HepG2 (cell line): ENCODE data around the gene COA3. TPM values are rescaled to one million over a fixed set of nuclear protein-coding genes. Genes with fewer than 3 reads are reported as not detected.

ENCODE experiments used
- ARNT2 ChIP-seq: sonication (generic); formaldehyde crosslinking; IDR thresholded peaks from 2 replicates; pipeline ENCODE4 v1.8.0; 2022; ENCODE audit warnings: mild to moderate bottlenecking, low read depth, missing genetic modification reagents, moderate library complexity
- BORCS8-MEF2B ChIP-seq: sonication (generic); formaldehyde crosslinking; IDR thresholded peaks from 2 replicates; pipeline ENCODE4 v1.8.0; 2022; ENCODE audit warnings: mild to moderate bottlenecking, missing genetic modification reagents
- CCDC6 ChIP-seq: sonication (generic); formaldehyde crosslinking; IDR thresholded peaks from 2 replicates; pipeline ENCODE4 v1.8.1; 2022; ENCODE audit warnings: mild to moderate bottlenecking, missing genetic modification reagents, moderate library complexity
- ELF3 ChIP-seq: IDR thresholded peaks from 2 replicates; pipeline ENCODE4 v1.6.1; 2016; ENCODE audit warnings: missing genetic modification reagents, missing compliant biosample characterization
- JUND ChIP-seq: sonication (generic); formaldehyde crosslinking; IDR thresholded peaks from 2 replicates; pipeline ENCODE4 v1.8.0; 2022; ENCODE audit warnings: mild to moderate bottlenecking, missing genetic modification reagents
- KLF11 ChIP-seq: IDR thresholded peaks from 2 replicates; pipeline ENCODE4 v1.6.1; 2016; ENCODE audit warnings: missing compliant biosample characterization
- LRRFIP1 ChIP-seq: sonication (generic); formaldehyde crosslinking; conservative IDR thresholded peaks from 2 replicates; pipeline ENCODE4 v1.4.0; 2020; ENCODE audit warnings: missing genetic modification reagents
- MYPOP ChIP-seq: sonication (generic); formaldehyde crosslinking; IDR thresholded peaks from 2 replicates; pipeline ENCODE4 v1.8.1; 2023; ENCODE audit warnings: mild to moderate bottlenecking, moderate library complexity, missing genetic modification reagents
- NAIF1 ChIP-seq: sonication (generic); formaldehyde crosslinking; IDR thresholded peaks from 2 replicates; pipeline ENCODE4 v1.5.0; 2020; ENCODE audit warnings: mild to moderate bottlenecking, missing genetic modification reagents, borderline replicate concordance
- NFE2 ChIP-seq: sonication (generic); formaldehyde crosslinking; IDR thresholded peaks from 2 replicates; pipeline ENCODE4 v1.4.0; 2020; ENCODE audit warnings: missing genetic modification reagents
- NFE2L2 ChIP-seq: fragments of 150-350 bp; IDR thresholded peaks from 2 replicates; pipeline ENCODE4 v1.6.1; 2014; ENCODE audit warnings: low read length
- PHF5A ChIP-seq: IDR thresholded peaks from one replicate; pipeline ENCODE4 v1.6.1; 2018; ENCODE audit warnings: low read depth, missing genetic modification reagents; ENCODE audit not compliant: unreplicated experiment
- POGK ChIP-seq: sonication (generic); formaldehyde crosslinking; conservative IDR thresholded peaks from 2 replicates; pipeline ENCODE4 v1.8.0; 2022; ENCODE audit warnings: mild to moderate bottlenecking, moderate library complexity, missing genetic modification reagents
- SRF ChIP-seq: IDR thresholded peaks from 2 replicates; pipeline ENCODE4 v1.6.1; 2011; ENCODE audit warnings: mild to moderate bottlenecking, low read depth, low read length, moderate library complexity
- ZKSCAN8 ChIP-seq: IDR thresholded peaks from 2 replicates; pipeline ENCODE4 v1.6.1; 2016; ENCODE audit warnings: borderline replicate concordance, missing genetic modification reagents, missing compliant biosample characterization
- ZNF160 ChIP-seq: sonication (generic); formaldehyde crosslinking; IDR thresholded peaks from 2 replicates; pipeline ENCODE4 v1.8.0; 2022; ENCODE audit warnings: mild to moderate bottlenecking, inconsistent platforms, missing genetic modification reagents
- ZNF264 ChIP-seq: sonication (generic); formaldehyde crosslinking; IDR thresholded peaks from 2 replicates; pipeline ENCODE4 v1.4.0; 2020; ENCODE audit warnings: missing genetic modification reagents
- ZNF326 ChIP-seq: sonication (generic); formaldehyde crosslinking; IDR thresholded peaks from 2 replicates; pipeline ENCODE4 v1.4.0; 2020; ENCODE audit warnings: missing genetic modification reagents, borderline replicate concordance
- ZNF430 ChIP-seq: sonication (generic); formaldehyde crosslinking; IDR thresholded peaks from 2 replicates; pipeline ENCODE4 v1.9.0; 2021; ENCODE audit warnings: mild to moderate bottlenecking, missing genetic modification reagents
- ZSCAN31 ChIP-seq: sonication (generic); formaldehyde crosslinking; IDR thresholded peaks from 2 replicates; pipeline ENCODE4 v1.5.0; 2020; ENCODE audit warnings: low read depth, mild to moderate bottlenecking, missing genetic modification reagents
- polyA plus RNA-seq, 8 experiments: library from polyadenylated mRNA; depleted of rRNA in 3 of 8; stranded (reverse) in 7 of 8; unstranded in 1 of 8; fragments of >200 nt; fragmentation: Illumina TruSeq in 4 of 8; extraction: Trizol in 4 of 8; gene quantifications; 2 replicates each; pipeline versions ENCODE4 v1.2.1 to v1.2.3, GENCODE V29; 2011 to 2016; ENCODE audit warnings: low read depth in 4 of 8, missing spikeins in 1 of 8, mixed read lengths in 1 of 8; ENCODE audit not compliant: insufficient read depth in 1 of 8
- total RNA-seq, 5 experiments: library from RNA; depleted of rRNA; stranded (reverse); fragments of >200 nt; fragmentation: Illumina TruSeq; extraction: Trizol; gene quantifications; 2 replicates each; pipeline ENCODE4 v1.2.3, GENCODE V29; 2016; ENCODE audit warnings: low read depth in 1 of 5
- TF ChIP-seq, protein P1 (sequence below): sonication (generic); formaldehyde crosslinking; IDR thresholded peaks from 2 replicates; pipeline ENCODE4 v1.8.0; 2022; ENCODE audit warnings: missing genetic modification reagents, mild to moderate bottlenecking, inconsistent platforms, borderline replicate concordance
- TF ChIP-seq, protein P2 (sequence below): sonication (generic); formaldehyde crosslinking; IDR thresholded peaks from 2 replicates; pipeline ENCODE4 v1.4.0; 2020; ENCODE audit warnings: low read depth, mild to moderate bottlenecking, missing genetic modification reagents

COA3 gene
- total and polyA plus RNA-seq, 2 of the 13 experiments (the other 11 are each of a cell fraction or from before 2014, with no cell fraction given): 133 to 202 TPM

- TF ChIP-seq ZNF160 (CRISPR knock-in tag): peak; percentile 89; the same call in 1 of the 2 replicates
- TF ChIP-seq NAIF1 (CRISPR knock-in tag): peak; percentile 73
- TF ChIP-seq, protein P1, sequence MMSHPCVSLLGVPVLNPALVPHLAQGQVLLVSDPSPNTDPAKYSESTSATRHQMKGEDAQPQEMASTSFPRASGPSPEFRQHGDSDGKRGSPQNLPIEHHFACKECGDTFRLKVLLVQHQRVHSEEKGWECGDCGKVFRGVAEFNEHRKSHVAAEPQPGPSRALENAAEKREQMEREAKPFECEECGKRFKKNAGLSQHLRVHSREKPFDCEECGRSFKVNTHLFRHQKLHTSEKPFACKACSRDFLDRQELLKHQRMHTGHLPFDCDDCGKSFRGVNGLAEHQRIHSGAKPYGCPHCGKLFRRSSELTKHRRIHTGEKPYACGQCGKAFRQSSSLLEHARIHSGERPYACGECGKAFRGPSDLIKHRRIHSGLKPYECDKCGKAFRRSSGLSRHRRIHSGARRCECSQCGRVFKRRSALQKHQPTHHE (CRISPR knock-in tag): peak; percentile 84
- TF ChIP-seq NFE2 (CRISPR knock-in tag): no peak; the same call in 1 of the 2 replicates
- peak; percentile 64; the same call in 1 of the 2 replicates for TF ChIP-seq JUND (CRISPR knock-in tag)
- no peak for TF ChIP-seq NFE2L2
- peak; percentile 33; the same call in 1 of the 2 replicates for TF ChIP-seq CCDC6 (CRISPR knock-in tag)
- peak; percentile 87; the same call in 1 of the 2 replicates for TF ChIP-seq POGK
- peak; percentile 62 for TF ChIP-seq ELF3 (CRISPR knock-in tag)
- peak; percentile 73; the same call in 1 of the 2 replicates for TF ChIP-seq KLF11 (CRISPR knock-in tag)
- TF ChIP-seq ZNF264 (CRISPR knock-in tag): peak; percentile 91; the same call in 1 of the 2 replicates
- TF ChIP-seq ZNF326 (CRISPR knock-in tag): 0 out of 2 replicates have a peak, but pooled peaks have one; percentile 14
- TF ChIP-seq LRRFIP1 (CRISPR knock-in tag): no peak
- peak; percentile 91 for TF ChIP-seq ZKSCAN8 (CRISPR knock-in tag)
- TF ChIP-seq BORCS8-MEF2B (CRISPR knock-in tag): peak; percentile 76; the same call in 1 of the 2 replicates
- TF ChIP-seq, protein P2, sequence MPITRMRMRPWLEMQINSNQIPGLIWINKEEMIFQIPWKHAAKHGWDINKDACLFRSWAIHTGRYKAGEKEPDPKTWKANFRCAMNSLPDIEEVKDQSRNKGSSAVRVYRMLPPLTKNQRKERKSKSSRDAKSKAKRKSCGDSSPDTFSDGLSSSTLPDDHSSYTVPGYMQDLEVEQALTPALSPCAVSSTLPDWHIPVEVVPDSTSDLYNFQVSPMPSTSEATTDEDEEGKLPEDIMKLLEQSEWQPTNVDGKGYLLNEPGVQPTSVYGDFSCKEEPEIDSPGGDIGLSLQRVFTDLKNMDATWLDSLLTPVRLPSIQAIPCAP (CRISPR knock-in tag): peak; percentile 70; the same call in 1 of the 2 replicates
- TF ChIP-seq PHF5A (CRISPR knock-in tag): no peak
- peak; percentile 93 for TF ChIP-seq ARNT2 (CRISPR knock-in tag)
- no peak; the same call in 1 of the 2 replicates for TF ChIP-seq ZNF430 (CRISPR knock-in tag)
- peak; percentile 97 for TF ChIP-seq ZSCAN31 (CRISPR knock-in tag)
- peak; percentile 70; the same call in 1 of the 2 replicates for TF ChIP-seq SRF
- peak; percentile 88; the same call in 1 of the 2 replicates for TF ChIP-seq MYPOP (CRISPR knock-in tag)
These were observed 34.6 kb upstream of the COA3 start, which contains the start of gene PSME3 (continued) for GRCh38 chr17:42832934-42833766.
